Purkinje cell (primary cell): ENCODE results near the gene FBN1. TPM values are rescaled to one million over a fixed set of nuclear protein-coding genes. Genes with fewer than 3 reads are reported as not detected.

Experiments used
- polyA plus RNA-seq: library from polyadenylated mRNA; unstranded; fragments of >200 nt; fragmentation: Nextera tagmentation; gene quantifications from 2 replicates; pipeline ENCODE4 v1.2.1, GENCODE V29; 2014

Gene FBN1
- polyA plus RNA-seq = 2.3 and 2.4 TPM in 2 replicates

GRCh38 chr15:48645558-48646330 lies at the start of gene FBN1:
Gene FBN1, minus strand, starts transcription at chr15:48645709. Its CDS starts 940 bp downstream, at chr15:48644769.

Other genes starting within 250 kb of the FBN1 start
- 2.3 and 3.8 TPM in 2 replicates for gene CEP152, start 165.4 kb upstream of the FBN1 start, polyA plus RNA-seq
- 141 and 167 TPM in 2 replicates for gene EID1, start 232.4 kb upstream of the FBN1 start, polyA plus RNA-seq